ENCODE data around the gene KIAA1191.

GRCh38 chr5:176388003-176388443 lies 26.5 kb upstream of the KIAA1191 start:
- no peak for TF ChIP-seq POLR2AphosphoS5 (IDR thresholded peaks at IDR 0.05)
- TF ChIP-seq CTCF (IDR thresholded peaks at IDR 0.05): no peak

Data from breast epithelium (tissue), 3 donors.